ENCODE data around the gene CATSPERB. TPM values are rescaled to one million over a fixed set of nuclear protein-coding genes. Genes with fewer than 3 reads are reported as not detected.

Gene CATSPERB
- total and polyA plus RNA-seq, 10 of the 15 experiments (the other 5 are each of a cell fraction or from before 2014, with no cell fraction given): not detected

DNA sequence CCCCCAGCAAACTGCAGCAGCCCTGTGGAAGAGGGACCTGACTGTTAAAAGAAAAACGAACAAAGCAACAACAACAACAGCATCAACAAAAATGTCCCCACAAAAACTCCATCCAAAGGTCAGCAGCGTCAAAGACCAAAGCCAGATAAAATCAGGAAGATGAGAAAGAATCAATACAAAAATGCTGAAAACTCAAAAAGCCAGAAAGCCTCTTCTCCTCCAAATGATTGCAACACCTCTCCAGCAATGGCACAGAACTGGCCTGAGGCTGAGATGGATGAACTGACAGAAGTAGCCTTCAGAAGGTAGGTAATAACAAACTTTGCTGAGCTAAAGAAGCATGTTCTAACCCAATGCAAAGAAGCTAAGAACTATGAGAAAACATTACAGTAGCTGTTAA, 176.4 kb downstream of the CATSPERB start (continued):
- TF ChIP-seq, protein P1, sequence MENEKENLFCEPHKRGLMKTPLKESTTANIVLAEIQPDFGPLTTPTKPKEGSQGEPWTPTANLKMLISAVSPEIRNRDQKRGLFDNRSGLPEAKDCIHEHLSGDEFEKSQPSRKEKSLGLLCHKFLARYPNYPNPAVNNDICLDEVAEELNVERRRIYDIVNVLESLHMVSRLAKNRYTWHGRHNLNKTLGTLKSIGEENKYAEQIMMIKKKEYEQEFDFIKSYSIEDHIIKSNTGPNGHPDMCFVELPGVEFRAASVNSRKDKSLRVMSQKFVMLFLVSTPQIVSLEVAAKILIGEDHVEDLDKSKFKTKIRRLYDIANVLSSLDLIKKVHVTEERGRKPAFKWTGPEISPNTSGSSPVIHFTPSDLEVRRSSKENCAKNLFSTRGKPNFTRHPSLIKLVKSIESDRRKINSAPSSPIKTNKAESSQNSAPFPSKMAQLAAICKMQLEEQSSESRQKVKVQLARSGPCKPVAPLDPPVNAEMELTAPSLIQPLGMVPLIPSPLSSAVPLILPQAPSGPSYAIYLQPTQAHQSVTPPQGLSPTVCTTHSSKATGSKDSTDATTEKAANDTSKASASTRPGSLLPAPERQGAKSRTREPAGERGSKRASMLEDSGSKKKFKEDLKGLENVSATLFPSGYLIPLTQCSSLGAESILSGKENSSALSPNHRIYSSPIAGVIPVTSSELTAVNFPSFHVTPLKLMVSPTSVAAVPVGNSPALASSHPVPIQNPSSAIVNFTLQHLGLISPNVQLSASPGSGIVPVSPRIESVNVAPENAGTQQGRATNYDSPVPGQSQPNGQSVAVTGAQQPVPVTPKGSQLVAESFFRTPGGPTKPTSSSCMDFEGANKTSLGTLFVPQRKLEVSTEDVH (IDR thresholded peaks at IDR 0.05; ENCODE audit: low read depth, partially characterized antibody): no peak
- TF ChIP-seq CBX5 (IDR thresholded peaks at IDR 0.05; ENCODE audit: low read depth) (no peak), DPF2 (IDR thresholded peaks at IDR 0.05) (no peak), ASH2L (IDR thresholded peaks at IDR 0.05; ENCODE audit: borderline replicate concordance, low read depth) (no peak), YY1 (IDR thresholded peaks at IDR 0.05; ENCODE audit: low read depth, low read length) (no peak), MXI1 (IDR thresholded peaks at IDR 0.05; ENCODE audit: low read depth, low read length) (no peak), GATAD2B (conservative IDR thresholded peaks at IDR 0.05; ENCODE audit: low read depth) (no peak), JUNB (IDR thresholded peaks at IDR 0.05) (no peak)
- TF ChIP-seq, protein P2, sequence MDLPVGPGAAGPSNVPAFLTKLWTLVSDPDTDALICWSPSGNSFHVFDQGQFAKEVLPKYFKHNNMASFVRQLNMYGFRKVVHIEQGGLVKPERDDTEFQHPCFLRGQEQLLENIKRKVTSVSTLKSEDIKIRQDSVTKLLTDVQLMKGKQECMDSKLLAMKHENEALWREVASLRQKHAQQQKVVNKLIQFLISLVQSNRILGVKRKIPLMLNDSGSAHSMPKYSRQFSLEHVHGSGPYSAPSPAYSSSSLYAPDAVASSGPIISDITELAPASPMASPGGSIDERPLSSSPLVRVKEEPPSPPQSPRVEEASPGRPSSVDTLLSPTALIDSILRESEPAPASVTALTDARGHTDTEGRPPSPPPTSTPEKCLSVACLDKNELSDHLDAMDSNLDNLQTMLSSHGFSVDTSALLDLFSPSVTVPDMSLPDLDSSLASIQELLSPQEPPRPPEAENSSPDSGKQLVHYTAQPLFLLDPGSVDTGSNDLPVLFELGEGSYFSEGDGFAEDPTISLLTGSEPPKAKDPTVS (IDR thresholded peaks at IDR 0.05; ENCODE audit: low read depth, low read length): no peak
- TF ChIP-seq, protein P3, sequence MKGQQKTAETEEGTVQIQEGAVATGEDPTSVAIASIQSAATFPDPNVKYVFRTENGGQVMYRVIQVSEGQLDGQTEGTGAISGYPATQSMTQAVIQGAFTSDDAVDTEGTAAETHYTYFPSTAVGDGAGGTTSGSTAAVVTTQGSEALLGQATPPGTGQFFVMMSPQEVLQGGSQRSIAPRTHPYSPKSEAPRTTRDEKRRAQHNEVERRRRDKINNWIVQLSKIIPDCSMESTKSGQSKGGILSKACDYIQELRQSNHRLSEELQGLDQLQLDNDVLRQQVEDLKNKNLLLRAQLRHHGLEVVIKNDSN (IDR thresholded peaks at IDR 0.05; ENCODE audit: borderline replicate concordance, extremely low read length, insufficient read depth, low read depth, low read length): no peak

All from GM12878 (cell line).